HG02571 (cell line): Measurements from ENCODE around the gene PLXNB2.
"Not testable (repeated sequence)": the region's sequence is repeated elsewhere in the genome, so short reads cannot be mapped to it uniquely, and the experiment has no call there.

Source experiments
- ATAC-seq: cut with Tn5 transposase; IDR thresholded peaks from one replicate; pipeline ENCODE4 v1.9.1; 2021; ENCODE audit warnings: mild to moderate bottlenecking, moderate library complexity; ENCODE audit not compliant: unreplicated experiment

PLXNB2 gene, protein sequence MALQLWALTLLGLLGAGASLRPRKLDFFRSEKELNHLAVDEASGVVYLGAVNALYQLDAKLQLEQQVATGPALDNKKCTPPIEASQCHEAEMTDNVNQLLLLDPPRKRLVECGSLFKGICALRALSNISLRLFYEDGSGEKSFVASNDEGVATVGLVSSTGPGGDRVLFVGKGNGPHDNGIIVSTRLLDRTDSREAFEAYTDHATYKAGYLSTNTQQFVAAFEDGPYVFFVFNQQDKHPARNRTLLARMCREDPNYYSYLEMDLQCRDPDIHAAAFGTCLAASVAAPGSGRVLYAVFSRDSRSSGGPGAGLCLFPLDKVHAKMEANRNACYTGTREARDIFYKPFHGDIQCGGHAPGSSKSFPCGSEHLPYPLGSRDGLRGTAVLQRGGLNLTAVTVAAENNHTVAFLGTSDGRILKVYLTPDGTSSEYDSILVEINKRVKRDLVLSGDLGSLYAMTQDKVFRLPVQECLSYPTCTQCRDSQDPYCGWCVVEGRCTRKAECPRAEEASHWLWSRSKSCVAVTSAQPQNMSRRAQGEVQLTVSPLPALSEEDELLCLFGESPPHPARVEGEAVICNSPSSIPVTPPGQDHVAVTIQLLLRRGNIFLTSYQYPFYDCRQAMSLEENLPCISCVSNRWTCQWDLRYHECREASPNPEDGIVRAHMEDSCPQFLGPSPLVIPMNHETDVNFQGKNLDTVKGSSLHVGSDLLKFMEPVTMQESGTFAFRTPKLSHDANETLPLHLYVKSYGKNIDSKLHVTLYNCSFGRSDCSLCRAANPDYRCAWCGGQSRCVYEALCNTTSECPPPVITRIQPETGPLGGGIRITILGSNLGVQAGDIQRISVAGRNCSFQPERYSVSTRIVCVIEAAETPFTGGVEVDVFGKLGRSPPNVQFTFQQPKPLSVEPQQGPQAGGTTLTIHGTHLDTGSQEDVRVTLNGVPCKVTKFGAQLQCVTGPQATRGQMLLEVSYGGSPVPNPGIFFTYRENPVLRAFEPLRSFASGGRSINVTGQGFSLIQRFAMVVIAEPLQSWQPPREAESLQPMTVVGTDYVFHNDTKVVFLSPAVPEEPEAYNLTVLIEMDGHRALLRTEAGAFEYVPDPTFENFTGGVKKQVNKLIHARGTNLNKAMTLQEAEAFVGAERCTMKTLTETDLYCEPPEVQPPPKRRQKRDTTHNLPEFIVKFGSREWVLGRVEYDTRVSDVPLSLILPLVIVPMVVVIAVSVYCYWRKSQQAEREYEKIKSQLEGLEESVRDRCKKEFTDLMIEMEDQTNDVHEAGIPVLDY (N-terminal part only)

DNA sequence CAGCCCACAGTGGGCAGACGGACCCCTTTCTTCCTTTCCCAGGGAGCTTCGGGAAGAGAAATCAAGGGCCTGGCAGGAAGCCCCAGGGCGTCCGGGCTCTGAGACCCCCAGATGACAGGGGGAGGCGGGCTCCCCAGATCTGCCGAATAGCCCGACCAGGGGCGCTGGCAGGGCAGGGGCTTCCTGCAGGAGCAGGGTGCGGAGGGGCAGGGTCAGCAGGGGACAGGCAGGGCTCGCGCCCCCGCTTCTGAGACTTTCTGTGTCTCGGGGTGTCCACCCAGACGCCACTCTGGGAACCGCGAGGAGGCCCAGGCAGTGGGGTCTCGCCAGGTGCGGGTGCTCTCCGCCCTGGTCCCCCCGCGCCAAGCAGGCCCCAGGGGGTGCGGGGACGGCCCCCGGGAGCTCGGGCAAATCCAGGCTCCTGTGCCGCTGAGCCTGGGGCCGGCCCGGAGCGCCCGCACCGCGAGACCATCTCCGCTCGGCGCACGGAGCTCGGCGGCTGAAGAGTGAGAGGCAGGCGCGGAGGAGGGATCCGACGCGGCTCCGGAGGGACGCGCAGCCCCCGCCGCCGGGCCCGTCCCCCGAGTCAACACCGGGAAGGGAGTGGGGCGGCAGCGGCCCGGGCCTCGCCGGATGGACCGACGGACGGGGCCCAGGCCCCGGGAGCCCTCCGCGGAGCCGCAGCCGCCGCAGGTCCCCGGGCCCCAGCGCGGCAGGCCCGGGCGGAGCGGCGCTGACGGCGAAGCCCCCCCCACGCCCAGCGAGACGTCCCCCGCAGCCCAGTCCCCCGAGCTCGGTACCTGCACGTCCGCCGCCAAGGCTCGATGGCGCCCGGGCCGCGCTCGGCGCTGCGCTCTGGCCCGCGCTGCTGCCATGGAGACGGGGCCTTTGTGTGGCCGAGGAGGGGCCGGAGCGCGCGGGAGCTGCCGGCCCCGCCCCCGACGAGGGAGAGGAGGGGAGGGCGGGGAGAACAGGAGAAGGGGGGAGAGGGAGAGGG lies at the start of gene PLXNB2:
Gene PLXNB2 (minus strand): TSS at position 894 of the 997 bp plus-strand sequence. CDS start 17,062 bp downstream, outside the sequence.
- ATAC-seq: no peak

DNA sequence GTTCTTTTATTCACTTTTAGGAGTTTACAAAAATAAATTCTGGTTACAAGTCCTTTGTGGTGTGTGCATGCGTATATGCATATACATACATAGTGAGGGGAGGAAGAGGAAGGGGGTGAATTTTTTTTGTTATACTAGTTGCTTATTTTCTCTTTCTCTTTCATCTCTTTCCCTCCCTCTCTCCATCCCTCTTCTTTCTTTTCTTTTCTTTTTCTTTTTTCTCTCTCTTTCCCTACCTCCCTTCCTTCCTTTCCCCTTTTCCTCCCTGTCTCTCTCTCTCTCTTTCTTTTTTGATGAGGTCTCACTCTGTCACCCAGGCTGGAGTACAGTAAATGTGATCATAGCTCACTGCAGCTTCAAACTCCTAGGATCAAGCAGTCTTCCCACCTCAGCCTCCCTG lies 49.8 kb upstream of the PLXNB2 start:
- ATAC-seq: no peak

DNA sequence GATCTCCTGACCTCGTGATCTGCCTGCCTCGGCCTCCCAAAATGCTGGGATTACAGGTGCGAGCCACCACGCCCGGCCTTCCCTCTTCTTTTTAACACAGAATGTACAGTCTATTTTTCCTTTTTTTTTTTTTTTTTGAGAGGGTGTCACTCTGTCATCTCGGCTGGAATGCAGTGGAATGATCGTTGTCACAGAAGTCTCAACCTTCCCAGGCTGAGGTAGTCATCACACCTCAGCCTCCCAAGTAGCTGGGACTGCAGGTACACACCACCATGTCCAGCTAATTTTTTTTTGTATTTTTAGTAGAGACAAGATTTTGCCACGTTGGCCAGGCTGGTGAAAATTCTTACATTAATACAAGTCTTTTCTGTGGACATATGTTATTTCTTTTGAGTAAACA lies 48.7 kb upstream of the PLXNB2 start:
- no peak for ATAC-seq

DNA sequence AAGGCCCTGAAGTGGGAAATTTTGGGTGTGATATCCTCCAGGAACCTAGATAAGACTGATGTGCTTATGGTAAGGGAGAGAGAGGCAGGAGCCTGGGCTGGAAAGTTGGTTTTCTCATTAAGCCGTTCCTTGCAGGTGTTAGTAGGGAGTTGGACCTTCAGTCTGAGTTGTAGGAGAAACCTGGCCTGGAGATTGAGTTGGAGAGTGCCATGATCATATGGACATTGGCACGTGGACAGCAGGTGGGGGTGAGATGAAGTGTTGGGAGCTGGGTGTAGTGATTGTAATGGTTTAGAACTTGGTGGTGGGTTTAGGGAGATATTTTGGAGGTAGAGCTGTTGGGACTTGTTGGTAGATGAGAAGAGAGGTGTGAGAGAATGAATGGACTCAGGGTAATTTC lies 40.6 kb upstream of the PLXNB2 start:
- ATAC-seq: no peak

GRCh38 chr22:50347157-50347556 lies 39.7 kb upstream of the PLXNB2 start:
- no peak for ATAC-seq

GRCh38 chr22:50346470-50346869 lies 39.0 kb upstream of the PLXNB2 start:
- ATAC-seq: no peak

- no peak for ATAC-seq
These were observed 36.1 kb upstream of the PLXNB2 start for GRCh38 chr22:50343541-50343935.

GRCh38 chr22:50342651-50343540 lies 35.5 kb upstream of the PLXNB2 start, which contains the start of gene PPP6R2:
Gene PPP6R2 (plus strand): TSS chr22:50343327. CDS start chr22:50393909, 50,582 bp downstream.
- ATAC-seq: peak; percentile 67

DNA sequence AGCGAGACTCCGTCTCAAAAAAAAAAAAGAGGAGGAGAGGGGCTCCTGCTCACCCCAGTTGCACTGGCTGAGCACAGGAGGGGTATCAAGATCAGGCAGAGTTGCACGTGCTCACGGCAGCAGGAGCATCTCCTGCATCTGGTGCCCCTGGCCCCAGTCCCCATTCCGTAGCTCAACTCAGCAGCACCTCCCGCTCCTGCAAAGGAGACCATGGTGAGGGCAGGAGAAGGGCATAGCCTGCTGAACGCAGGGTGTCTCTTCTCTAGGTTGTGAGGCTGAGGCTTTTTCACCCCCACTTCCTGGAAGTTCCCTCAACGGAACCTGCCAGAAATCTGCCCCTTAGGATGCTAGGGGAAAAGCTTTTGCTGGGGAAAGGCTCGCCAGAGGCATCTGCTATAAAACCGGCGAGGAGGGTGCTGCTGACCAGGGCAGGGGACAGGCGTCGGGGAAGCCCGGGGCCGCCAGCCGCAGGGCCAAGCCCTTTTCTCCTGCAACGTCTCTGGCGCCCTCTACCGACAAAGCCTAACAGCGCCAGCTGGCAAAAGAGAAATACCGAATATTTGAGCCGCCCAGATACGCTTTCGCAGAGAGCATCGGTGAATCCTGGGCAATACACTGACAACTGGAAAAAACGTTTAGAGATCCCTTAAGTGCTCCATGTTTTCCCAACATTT lies 34.7 kb upstream of the PLXNB2 start:
- peak; percentile 54 for ATAC-seq

- ATAC-seq: no peak
These were observed 32.8 kb upstream of the PLXNB2 start for GRCh38 chr22:50339945-50340879.

DNA sequence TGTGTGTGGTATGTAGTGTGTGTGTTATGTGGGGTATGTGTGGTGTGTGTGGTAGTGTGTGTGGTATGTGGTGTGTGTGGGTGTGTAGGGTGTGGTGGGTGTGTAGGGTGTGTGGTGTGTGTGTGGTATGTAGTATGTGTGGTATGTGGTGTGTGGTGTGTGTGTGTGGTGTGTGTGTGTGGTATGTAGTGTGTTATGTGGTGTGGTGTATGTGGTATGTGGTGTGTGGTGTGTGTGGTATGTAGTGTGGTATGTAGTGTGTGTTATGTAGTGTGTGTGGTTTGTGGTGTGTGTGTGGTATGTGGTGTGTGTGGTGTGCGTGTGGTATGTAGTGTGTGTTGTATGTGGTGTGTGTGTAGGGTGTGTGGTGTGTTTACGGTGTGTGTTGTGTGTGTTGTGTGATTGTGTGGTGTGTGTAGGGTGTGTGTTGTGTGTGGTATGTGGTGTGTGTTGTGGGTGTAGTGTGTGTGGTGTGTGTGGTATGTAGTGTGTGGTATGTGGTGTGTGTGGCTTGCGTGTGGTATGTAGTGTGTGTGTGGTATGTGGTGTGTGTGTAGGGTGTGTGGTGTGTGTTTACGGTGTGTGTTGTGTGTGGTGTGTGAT lies 31.5 kb upstream of the PLXNB2 start:
- no peak for ATAC-seq

- no peak for ATAC-seq
These were observed 30.7 kb upstream of the PLXNB2 start for GRCh38 chr22:50338042-50338573.

DNA sequence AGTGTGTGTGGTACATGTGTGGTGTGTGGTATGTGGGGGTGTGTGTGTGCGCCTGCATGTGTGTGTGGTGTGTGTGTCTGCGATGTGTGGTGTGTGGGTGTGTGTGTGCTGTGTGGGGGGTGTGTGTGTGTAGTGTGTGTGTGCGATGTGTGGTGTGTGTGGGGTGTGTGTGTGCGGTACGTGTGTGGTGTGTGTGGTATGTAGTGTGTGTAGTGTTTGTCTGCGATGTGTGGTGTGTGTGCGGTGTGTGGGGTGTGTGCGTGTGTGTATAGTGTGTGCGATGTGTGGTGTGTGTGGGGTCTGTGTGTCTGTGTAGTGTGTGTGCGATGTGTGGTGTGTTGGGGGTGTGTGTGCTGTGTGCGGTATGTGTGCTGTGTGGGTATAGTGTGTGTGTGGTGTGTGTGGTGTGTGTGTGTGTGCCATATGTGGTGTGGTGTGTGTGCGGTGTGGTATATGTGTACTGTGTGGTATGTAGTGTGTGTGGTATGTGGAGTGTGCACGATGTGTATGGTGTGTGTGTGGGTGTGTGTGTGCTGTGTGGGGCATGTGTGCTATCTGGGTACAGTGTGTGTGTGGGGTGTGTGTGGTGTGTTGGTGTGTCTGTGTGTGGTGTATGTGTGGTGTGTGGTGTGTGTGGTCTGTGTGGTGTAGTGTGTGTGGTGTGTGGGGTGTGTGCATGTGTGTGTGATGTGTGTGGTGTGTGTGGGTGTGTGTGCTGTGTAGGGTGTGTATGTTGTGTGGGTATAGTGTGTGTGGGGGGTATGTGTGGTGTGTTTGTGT lies 30.0 kb upstream of the PLXNB2 start:
- no peak for ATAC-seq

DNA sequence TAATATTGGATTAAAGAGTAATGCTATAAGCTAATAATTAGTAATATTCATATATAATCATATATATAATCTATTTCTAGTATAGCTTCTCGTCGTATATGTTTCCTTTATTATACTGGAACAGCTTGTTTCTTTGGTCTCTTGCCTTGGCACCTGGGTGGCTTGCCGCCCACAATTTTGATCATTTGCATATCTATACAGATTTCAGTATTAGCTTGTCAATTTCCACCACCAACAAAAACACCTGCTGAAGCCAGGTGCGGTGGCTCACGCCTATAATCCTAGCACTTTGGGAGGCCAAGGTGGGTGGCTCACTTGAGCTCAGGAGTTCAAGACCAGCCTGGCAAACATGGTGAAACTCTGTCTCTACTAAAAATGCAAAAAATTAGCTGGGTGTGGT lies 27.0 kb upstream of the PLXNB2 start:
- ATAC-seq: not testable (repeated sequence)

DNA sequence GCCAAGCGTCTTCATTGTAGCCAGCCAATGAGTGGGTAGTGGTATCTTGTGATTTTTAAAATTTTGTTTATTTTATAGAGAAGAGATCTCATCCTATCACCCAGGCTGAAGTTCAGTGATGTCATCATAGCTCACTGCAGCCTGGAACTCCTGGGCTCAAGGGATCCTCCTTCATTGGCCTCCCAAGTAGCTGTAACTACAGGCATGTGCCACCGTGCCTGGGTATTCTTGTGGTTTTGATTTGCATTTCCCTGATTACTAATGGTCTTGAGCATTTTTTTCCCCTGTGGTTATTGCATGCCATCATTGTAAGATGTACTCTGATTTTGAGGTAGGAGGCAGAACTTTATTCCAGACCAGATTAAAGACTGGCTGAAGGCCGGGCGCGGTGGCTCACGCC lies 21.8 kb upstream of the PLXNB2 start:
- ATAC-seq: no peak

- ATAC-seq: no peak
These were observed 20.2 kb upstream of the PLXNB2 start for GRCh38 chr22:50327711-50328019.
